Measurements from ENCODE around the gene CFHR4. TPM values are rescaled to one million over a fixed set of nuclear protein-coding genes. Genes with fewer than 3 reads are reported as not detected.

The CFHR4 gene
- not detected in 5 replicates for total RNA-seq (2022; extraction: Qiagen RNA extraction; ENCODE audit: low read depth)

GRCh38 chr1:196887515-196888239, at the start of gene CFHR4:
TSS of gene CFHR4 (plus strand) at chr1:196888052. CDS start at chr1:196888151, 99 bp downstream.

GRCh38 chr1:196943568-196943967, 55.7 kb downstream of the CFHR4 start, which contains the start of gene CFHR2:
TSS of gene CFHR2 (plus strand) at chr1:196943738. CDS start at chr1:196943881, 143 bp downstream.

Other genes starting within 250 kb of the CFHR4 start
- gene CFH, start 236.0 kb upstream of the CFHR4 start, total RNA-seq (2022; extraction: Qiagen RNA extraction; ENCODE audit: low read depth) = 3.4 to 5.5 TPM (median 4.7 TPM) in 5 replicates
- 0.14 to 0.47 TPM (median 0.32 TPM) in 5 replicates for gene CFHR3, start 113.2 kb upstream of the CFHR4 start, total RNA-seq (2022; extraction: Qiagen RNA extraction; ENCODE audit: low read depth)
- gene CFHR1, start 68.3 kb upstream of the CFHR4 start, total RNA-seq (2022; extraction: Qiagen RNA extraction; ENCODE audit: low read depth) = 0.14 to 0.35 TPM (median 0.25 TPM) in 4 of 5 replicates, not detected in the other
- gene CFHR2, start 55.7 kb downstream of the CFHR4 start, total RNA-seq (2022; extraction: Qiagen RNA extraction; ENCODE audit: low read depth) = not detected in 5 replicates
- not detected in 5 replicates for gene CFHR5, start 89.5 kb downstream of the CFHR4 start, total RNA-seq (2022; extraction: Qiagen RNA extraction; ENCODE audit: low read depth)
- 0.14 to 0.38 TPM in 2 of 5 replicates, not detected in the others for gene F13B, start 179.2 kb downstream of the CFHR4 start, total RNA-seq (2022; extraction: Qiagen RNA extraction; ENCODE audit: low read depth)